ENCODE results near the gene ZIC2. TPM values are rescaled to one million over a fixed set of nuclear protein-coding genes. Genes with fewer than 3 reads are reported as not detected.
A peak's percentile ranks its signal among the peaks of the same experiment; 100 is the strongest.

The ZIC2 gene
- total RNA-seq, 1 experiment from 2014 or later, result 44.4 TPM

- intact Hi-C loops (cut with micrococcal nuclease), result no loop called here
- DNase-seq (ENCODE audit: low read depth, low spot score) (no peak), ATAC-seq (peak; percentile 2; the same call in 1 of the 2 replicates)
- ChIA-PET RAD21 (ENCODE audit: low non-redundant PET in 1 of 2, low total read pairs in 2 of 2, uncharacterized antibody in 2 of 2, unreplicated experiment in 2 of 2) (interaction anchor here (0.6 to 0.7 kb wide), 4 partner anchors 22 to 253 kb away, joined by 5 to 13 read pairs (median 8); no protein-coding TSS in a partner anchor), POLR2A (no interaction called here), CTCF (interaction anchor here (1.0 kb wide), 1 partner anchor 253 kb away, joined by 5 read pairs; no protein-coding TSS in a partner anchor)
- no peaks in the 10 kb centered on the region for H3K9me2 ChIP-seq (ENCODE audit: insufficient read depth)
- TF ChIP-seq ZFX (IDR thresholded peaks at IDR 0.05), result peak; percentile 92
- TF ChIP-seq ATF3 (IDR thresholded peaks at IDR 0.05), result no peak
- BruUV-seq (replicated peaks), result no TSS peak
- H3K27me3 ChIP-seq (ENCODE audit: insufficient read depth, low read length), result no peaks in the 10 kb centered on the region
- H3K9me3 ChIP-seq (ENCODE audit: control insufficient read depth in 1 of 2, insufficient read depth in 1 of 2, low read depth in 1 of 2, low read length in 2 of 2), result no peaks in the 10 kb centered on the region
- peak overlapping the region; percentile 100 for H3K27ac ChIP-seq (ENCODE audit: low read depth, low read length)
- peaks cover 32% of the 10 kb centered on the region for H3K79me2 ChIP-seq (ENCODE audit: insufficient read depth, low read length)
- H3K4me2 ChIP-seq (ENCODE audit: low read length), result peak overlapping the region; percentile 99
- H3K36me3 ChIP-seq (ENCODE audit: control insufficient read depth in 1 of 2, insufficient read depth in 2 of 2, low read length in 2 of 2), result peaks cover 0 to 6% of the 10 kb centered on the region in 2 experiments; a peak in 2 of 4 replicates
- H3K9ac ChIP-seq (ENCODE audit: low read length), result peak overlapping the region; percentile 86
- no peaks in the 10 kb centered on the region for H4K20me1 ChIP-seq (ENCODE audit: insufficient read depth)
- no peak overlapping the region for H2AFZ ChIP-seq (ENCODE audit: low read depth, low read length, poor library complexity, severe bottlenecking)
- H3K4me1 ChIP-seq (ENCODE audit: control insufficient read depth in 1 of 2, insufficient read depth in 2 of 2, low read length in 2 of 2), result peaks cover 21 to 28% of the 10 kb centered on the region in 2 experiments
- peak overlapping the region; percentile 85 to 96 for H3K4me3 ChIP-seq (replicated peaks in 1 of 2; ENCODE audit: low read depth in 1 of 2, low read length in 2 of 2)
These were observed 599 bp downstream of the ZIC2 start for GRCh38 chr13:99982036-99982730.

- Histone ChIP-seq H3K27ac (ENCODE audit: low read depth, low read length) (peak overlapping the region; percentile 100), H3K36me3 (ENCODE audit: control insufficient read depth in 1 of 2, insufficient read depth in 2 of 2, low read length in 2 of 2) (peaks cover 0 to 6% of the 10 kb centered on the region in 2 experiments; a peak in 2 of 4 replicates), H4K20me1 (ENCODE audit: insufficient read depth) (no peaks in the 10 kb centered on the region), H3K9me2 (ENCODE audit: insufficient read depth) (no peaks in the 10 kb centered on the region), H2AFZ (ENCODE audit: low read depth, low read length, poor library complexity, severe bottlenecking) (no peak overlapping the region), H3K4me2 (ENCODE audit: low read length) (peak overlapping the region; percentile 99), H3K4me1 (ENCODE audit: control insufficient read depth in 1 of 2, insufficient read depth in 2 of 2, low read length in 2 of 2) (peaks cover 21 to 28% of the 10 kb centered on the region in 2 experiments), H3K9ac (ENCODE audit: low read length) (peak overlapping the region; percentile 86), H3K27me3 (ENCODE audit: insufficient read depth, low read length) (no peaks in the 10 kb centered on the region), H3K9me3 (ENCODE audit: control insufficient read depth in 1 of 2, insufficient read depth in 1 of 2, low read depth in 1 of 2, low read length in 2 of 2) (no peaks in the 10 kb centered on the region), H3K79me2 (ENCODE audit: insufficient read depth, low read length) (peaks cover 32% of the 10 kb centered on the region), H3K4me3 (replicated peaks in 1 of 2; ENCODE audit: low read depth in 1 of 2, low read length in 2 of 2) (peak overlapping the region; percentile 85 to 96)
- DNase-seq (ENCODE audit: low read depth, low spot score) (no peak), ATAC-seq (no peak)
- no TSS peak for BruUV-seq (replicated peaks)
- intact Hi-C loops (cut with micrococcal nuclease), result no loop called here
- RAD21 ChIA-PET (ENCODE audit: low non-redundant PET in 1 of 2, low total read pairs in 2 of 2, uncharacterized antibody in 2 of 2, unreplicated experiment in 2 of 2), result interaction anchor here (0.6 to 0.7 kb wide), 4 partner anchors 23 to 253 kb away, joined by 5 to 13 read pairs (median 8); no protein-coding TSS in a partner anchor
- POLR2A ChIA-PET, result no interaction called here
- CTCF ChIA-PET, result no interaction called here
- TF ChIP-seq SIN3A (IDR thresholded peaks at IDR 0.05; ENCODE audit: low read depth) (no peak), SP1 (IDR thresholded peaks at IDR 0.05; ENCODE audit: low read depth) (no peak), ZNF274 (IDR thresholded peaks at IDR 0.05; ENCODE audit: low read depth, low read length) (no peak), EZH2phosphoT487 (IDR thresholded peaks at IDR 0.05; ENCODE audit: borderline replicate concordance) (no peak), REST (IDR thresholded peaks at IDR 0.05; ENCODE audit: low read depth) (no peak), ZBTB33 (IDR thresholded peaks at IDR 0.05; ENCODE audit: extremely low read depth, insufficient replicate concordance, low read length) (no peak), TCF7L2 (IDR thresholded peaks at IDR 0.05; ENCODE audit: borderline replicate concordance, extremely low read depth, insufficient read depth, insufficient read length) (no peak), ZFX (IDR thresholded peaks at IDR 0.05) (no peak), RAD21 (IDR thresholded peaks at IDR 0.05; ENCODE audit: low read depth) (no peak), EGR1 (IDR thresholded peaks at IDR 0.05; ENCODE audit: low read depth) (no peak)
These were observed 1.3 kb downstream of the ZIC2 start for GRCh38 chr13:99982731-99983498.

Data from HCT116 (cell line).